Amniotic epithelial cell (primary cell): Measurements from ENCODE around the gene STK35.

Experiments used
- DNase-seq: peaks from one replicate; pipeline ENCODE4 v3.0.0-alpha.2; 2010; ENCODE audit warnings: low read depth

STK35 gene

GRCh38 chr20:2104236-2104635 lies 2.6 kb downstream of the STK35 start:
- no peak for DNase-seq

- DNase-seq = no peak
These were observed 6.9 kb downstream of the STK35 start for GRCh38 chr20:2108498-2108897.

- peak; percentile 85 for DNase-seq
These were observed 7.4 kb downstream of the STK35 start for GRCh38 chr20:2108987-2109386.

DNA sequence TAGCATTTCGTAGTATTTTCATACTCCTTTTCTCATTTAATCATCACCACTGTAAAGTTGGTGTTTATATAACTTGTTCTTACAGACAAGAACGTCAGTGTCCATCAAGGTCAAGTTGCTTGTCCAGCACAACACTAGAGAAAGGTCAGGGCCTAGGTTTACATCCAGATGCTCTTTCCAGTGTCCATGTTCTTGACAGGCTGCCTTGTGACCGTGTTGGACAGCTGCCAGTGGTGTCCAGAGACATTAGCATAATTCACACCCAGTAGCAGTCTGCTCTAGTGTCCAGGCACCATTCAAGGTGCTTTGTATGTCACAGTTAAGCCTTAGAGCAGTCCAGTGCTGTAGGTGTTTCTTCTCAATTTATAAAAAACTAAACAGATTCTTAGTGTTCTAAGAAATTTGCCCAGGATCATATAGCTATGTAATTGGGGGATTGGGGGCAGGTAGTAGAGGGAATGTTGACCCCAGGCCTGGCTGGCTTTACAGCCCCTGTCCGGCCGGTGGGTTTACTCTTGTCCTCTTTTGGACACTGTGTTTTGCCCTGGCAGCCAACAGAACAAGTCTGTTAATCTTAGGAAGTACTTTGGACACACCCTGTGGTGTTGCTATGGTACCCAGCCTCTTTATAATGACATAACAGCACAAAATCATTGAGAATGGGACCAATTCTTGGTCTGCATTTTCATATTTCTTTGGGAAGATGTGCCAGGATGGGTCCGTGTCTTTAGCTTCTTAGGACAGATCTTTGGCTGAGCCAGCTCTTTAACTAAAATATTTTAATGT lies 8.0 kb downstream of the STK35 start:
- peak; percentile 47 for DNase-seq

DNA sequence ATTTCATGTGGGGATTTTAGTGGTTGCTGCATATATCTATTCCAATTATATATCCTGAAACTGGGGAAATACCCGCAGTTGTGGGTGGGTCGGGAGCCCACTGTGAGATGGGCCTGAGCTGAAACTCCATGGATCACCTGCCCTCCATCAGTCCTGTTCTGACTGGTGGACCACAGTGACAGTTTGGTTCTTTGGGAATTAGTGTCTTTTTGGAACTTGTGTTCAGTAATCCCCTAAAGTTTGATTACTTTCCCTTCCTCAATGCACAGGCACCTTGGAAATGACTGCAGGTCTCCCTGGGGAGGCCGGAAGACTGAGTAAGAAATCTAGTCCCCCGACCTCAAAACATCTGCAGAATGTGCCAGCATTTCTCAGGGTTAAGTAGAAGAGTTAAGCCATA lies 11.3 kb downstream of the STK35 start:
- no peak for DNase-seq

DNA sequence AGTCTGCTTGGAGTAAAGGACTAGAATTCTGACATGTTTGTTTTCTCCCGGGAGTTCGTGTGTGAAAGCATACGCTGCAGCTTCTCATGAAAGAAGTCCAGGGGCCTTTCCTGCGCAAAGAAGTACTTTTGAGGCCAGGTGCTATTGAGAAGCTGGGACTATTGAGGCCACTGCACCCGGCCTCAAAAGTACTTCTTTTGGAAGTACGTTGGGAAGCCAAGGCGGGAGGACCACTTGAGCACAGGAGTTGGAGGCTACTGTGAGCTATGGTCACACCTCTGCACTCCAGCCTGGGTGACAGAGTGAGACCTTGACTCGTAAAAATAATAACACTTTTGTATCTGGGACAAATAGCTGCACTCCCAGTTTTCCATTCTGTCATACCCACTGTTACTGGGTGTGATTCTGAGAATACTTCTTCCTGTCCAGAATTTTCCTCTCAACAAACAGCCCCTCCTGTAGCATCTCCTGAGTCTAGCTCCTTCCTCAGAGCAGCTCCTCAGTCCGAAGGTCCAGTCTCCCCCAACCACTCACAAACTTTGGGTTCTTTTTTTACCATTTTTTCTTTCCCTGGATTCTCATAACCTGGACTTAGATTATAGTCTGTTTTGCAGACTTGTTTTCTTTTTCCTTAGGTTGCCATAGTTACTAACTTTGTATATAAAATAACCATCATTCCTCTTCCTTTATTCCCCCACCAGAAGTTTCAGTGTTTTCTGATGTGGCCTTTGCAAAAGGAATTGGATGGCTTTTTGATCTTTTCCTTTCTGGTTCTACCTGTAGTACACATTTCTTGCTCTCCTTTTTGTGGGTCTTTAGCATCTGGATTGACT lies 12.7 kb downstream of the STK35 start:
- DNase-seq = no peak

GRCh38 chr20:2114990-2115681 lies 13.5 kb downstream of the STK35 start:
- peak; percentile 24 for DNase-seq

DNA sequence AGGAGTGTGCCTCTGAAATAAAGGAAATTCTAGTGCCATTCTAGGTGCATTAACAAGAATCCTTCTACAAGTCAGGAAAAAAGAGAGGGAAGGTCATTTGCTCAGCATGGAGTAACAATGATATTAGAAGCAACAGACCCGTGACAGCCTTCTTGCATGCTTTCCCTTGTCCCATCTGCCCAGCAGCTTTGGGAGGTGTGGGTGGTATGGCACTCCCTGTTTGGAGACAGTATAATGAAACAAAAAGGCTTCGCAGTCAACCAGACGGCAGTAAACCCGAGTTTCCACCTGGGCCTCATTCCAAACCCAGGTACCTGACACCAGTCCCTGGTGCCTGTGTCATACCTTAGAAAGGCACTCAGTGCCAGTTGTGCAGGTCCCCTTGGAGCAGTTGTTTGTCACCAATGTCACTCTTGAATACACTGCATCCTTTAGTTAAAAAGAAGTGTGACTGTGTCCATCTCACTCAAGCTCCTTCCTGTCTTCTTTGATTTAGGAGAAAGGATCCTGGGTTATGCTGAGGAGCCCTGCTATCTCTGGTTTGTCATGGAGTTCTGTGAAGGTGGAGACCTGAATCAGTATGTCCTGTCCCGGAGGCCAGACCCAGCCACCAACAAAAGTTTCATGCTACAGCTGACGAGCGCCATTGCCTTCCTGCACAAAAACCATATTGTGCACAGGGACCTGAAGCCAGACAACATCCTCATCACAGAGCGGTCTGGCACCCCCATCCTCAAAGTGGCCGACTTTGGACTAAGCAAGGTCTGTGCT lies 14.7 kb downstream of the STK35 start:
- no peak for DNase-seq

DNA sequence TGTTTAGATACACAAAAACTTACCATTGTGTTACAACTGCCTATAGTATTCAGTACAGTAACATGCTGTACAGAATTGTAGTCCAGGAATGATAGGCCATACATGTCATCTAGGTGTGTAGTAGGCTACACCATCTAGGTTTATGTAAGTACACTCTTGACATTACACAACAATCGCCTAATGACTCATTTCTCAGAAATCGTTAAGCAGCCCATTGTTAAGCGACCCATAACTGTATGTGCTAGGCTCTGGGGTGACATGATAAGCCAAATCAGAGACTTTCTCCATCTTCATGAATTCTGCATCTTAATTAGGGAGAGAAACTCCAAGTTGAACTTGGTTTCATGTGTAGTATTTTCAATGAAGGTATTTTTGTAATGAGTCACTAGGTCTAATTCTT lies 17.2 kb downstream of the STK35 start:
- DNase-seq = peak; percentile 25

GRCh38 chr20:2122936-2123335 lies 21.3 kb downstream of the STK35 start:
- peak; percentile 41 for DNase-seq

- no peak for DNase-seq
These were observed 22.1 kb downstream of the STK35 start for GRCh38 chr20:2123720-2124119.

GRCh38 chr20:2124564-2125213 lies 23.1 kb downstream of the STK35 start:
- DNase-seq = no peak

GRCh38 chr20:2125474-2126112 lies 24.0 kb downstream of the STK35 start:
- DNase-seq = no peak

- no peak for DNase-seq
These were observed 25.6 kb downstream of the STK35 start for GRCh38 chr20:2127238-2127637.

DNA sequence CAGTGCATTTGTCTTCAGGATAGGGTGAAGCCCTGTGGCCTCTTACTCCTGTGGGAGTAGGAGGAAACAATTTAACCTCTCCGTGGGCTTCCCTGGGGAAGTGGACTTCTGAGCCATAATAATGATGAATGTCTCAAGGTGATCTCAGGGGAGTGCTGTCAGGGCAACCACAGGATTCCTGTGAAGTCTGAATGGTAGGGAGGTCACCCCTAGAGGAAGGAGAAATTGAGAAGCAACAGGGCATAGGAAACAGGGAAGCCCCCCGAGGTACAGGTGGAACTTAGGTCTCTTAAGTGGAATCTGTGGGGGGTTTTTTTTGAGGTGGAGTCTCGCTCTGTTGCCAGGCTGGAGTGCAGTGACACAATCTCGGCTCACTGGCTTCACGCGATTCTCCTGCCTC lies 26.9 kb downstream of the STK35 start:
- DNase-seq = no peak

DNA sequence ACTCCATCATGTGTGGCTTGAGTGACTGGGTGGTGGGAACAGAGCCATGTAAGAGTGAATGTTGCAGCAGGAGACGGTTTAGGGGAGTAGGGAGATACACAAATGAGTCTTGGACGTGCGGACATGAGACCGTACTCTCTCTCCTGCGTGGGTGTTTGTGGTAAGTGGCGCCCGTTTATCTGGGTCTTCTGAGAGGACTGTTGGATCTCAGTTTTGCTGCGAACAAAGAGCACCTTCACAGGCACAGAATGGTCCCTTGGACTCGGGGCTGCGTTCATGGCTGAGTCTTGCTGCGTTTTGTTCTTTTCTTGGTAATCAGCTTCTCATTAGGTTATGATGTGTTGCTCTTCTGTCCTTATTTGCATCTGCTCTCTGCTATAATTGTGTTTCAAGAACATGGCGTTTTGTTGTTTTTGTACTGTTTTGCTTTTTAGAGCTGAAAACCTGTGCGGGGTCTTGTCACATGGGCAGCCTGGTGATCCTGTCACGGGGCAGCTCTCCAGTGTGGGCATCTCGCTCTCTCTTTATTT lies 28.5 kb downstream of the STK35 start:
- no peak for DNase-seq

GRCh38 chr20:2130683-2131082 lies 29.1 kb downstream of the STK35 start:
- DNase-seq = no peak

DNA sequence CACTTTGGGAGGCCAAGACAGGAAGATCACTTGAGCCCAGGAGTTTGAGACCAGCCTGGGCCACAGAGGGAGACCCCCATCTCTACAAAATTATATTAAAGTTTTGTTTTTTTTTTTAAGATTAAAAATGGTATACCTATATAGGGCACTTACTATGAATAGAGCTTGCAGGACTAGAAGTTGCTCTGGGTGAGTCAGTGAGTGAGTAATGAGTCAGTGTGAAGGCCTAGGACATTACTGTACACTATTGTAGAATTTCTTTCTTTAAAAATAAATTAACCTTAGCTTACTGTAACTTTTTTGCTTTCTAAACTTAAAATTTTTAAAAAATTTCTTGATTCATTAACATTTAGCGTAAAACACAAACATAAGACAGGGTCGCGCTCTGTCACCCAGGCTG lies 29.7 kb downstream of the STK35 start:
- DNase-seq = peak; percentile 66

- no peak for DNase-seq
These were observed 30.9 kb downstream of the STK35 start for GRCh38 chr20:2132461-2132901.

DNA sequence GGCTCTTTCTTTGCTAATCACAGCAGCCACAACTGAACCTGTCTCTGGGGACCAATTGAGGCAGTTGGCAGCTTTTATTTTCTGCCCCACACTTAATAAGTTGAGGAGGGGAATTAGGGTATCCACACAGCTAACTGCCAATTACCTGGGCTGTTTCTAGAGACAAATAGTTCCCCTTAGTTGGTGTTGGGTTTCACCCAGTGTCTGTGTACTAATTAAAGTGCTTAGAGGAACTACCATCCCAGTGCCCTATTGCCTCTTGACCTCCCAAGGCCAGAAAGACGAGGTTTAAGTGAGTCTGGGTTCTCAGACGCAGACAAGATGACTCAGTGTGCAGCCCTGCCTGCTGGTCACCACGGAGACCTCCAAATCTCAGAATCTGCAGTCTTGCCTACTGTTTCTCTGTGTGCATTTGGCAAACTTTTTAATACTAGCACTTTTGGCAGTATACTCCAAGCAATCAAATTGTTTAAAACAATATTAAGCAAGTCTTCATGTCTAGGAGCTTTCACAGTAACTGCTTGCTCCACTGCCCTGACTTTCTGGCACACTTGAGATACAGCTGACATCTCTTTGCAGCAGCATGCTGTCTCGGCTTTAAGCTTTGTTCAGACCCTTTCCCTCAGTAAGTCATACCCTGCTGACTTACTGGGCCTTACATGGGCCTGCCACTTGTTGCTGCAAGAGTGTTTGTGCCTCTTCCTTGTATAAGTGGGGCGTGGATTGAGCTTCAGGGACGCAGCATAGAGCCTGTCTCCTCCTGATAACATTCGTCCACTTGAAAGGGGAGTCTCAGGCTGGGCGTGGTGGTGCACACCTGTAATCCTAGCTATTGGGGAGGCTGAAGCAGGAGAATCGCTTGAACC lies 31.9 kb downstream of the STK35 start:
- DNase-seq = peak; percentile 63
